Activated CD4-positive, CD25-positive, alpha-beta regulatory T cell treated with anti-CD3 and anti-CD28 coated beads, Interleukin-2, amount 50 U/mL, for 16 hours (primary cell): Measurements from ENCODE around the gene TRIM54.
"Not testable (repeated sequence)": the region's sequence is repeated elsewhere in the genome, so short reads cannot be mapped to it uniquely, and the experiment has no call there.

Experiments
- DNase-seq: peaks from one replicate; pipeline ENCODE4 v3.0.0-alpha.2; 2020; ENCODE audit warnings: low read depth, low spot score

TRIM54 gene

GRCh38 chr2:27312152-27312551 lies 29.9 kb downstream of the TRIM54 start:
- no peak for DNase-seq

GRCh38 chr2:27313882-27314645 lies 31.8 kb downstream of the TRIM54 start:
- no peak for DNase-seq

GRCh38 chr2:27314709-27315108 lies 32.5 kb downstream of the TRIM54 start:
- DNase-seq: no peak

- DNase-seq: no peak
Measured at GRCh38 chr2:27315122-27315521, 32.9 kb downstream of the TRIM54 start.

- no peak for DNase-seq
Measured at GRCh38 chr2:27316655-27317412, 34.6 kb downstream of the TRIM54 start.

GRCh38 chr2:27319839-27320238 lies 37.6 kb downstream of the TRIM54 start:
- not testable (repeated sequence) for DNase-seq

- no peak for DNase-seq
Measured at GRCh38 chr2:27320958-27321543, 38.8 kb downstream of the TRIM54 start.

- DNase-seq: no peak
Measured at GRCh38 chr2:27322301-27322765, 40.1 kb downstream of the TRIM54 start.

GRCh38 chr2:27322766-27323595 lies 40.8 kb downstream of the TRIM54 start, which contains the start of gene MPV17:
Gene MPV17 (minus strand): TSS chr2:27323097. CDS start chr2:27322517, 580 bp downstream.
- DNase-seq: peak; percentile 75

- DNase-seq: no peak
Measured at GRCh38 chr2:27323596-27324285, 41.5 kb downstream of the TRIM54 start.

- no peak for DNase-seq
Measured at GRCh38 chr2:27324720-27325119, 42.5 kb downstream of the TRIM54 start.

GRCh38 chr2:27335311-27335710 lies 53.1 kb downstream of the TRIM54 start:
- DNase-seq: no peak

GRCh38 chr2:27336173-27336572 lies 53.9 kb downstream of the TRIM54 start:
- no peak for DNase-seq

GRCh38 chr2:27347641-27348040 lies 65.4 kb downstream of the TRIM54 start:
- DNase-seq: no peak

GRCh38 chr2:27350106-27350693 lies 68.0 kb downstream of the TRIM54 start:
- DNase-seq: no peak

GRCh38 chr2:27351802-27352598 lies 69.8 kb downstream of the TRIM54 start:
- no peak for DNase-seq

GRCh38 chr2:27353386-27353761 lies 71.1 kb downstream of the TRIM54 start:
- DNase-seq: not testable (repeated sequence)

- DNase-seq: no peak
Measured at GRCh38 chr2:27353762-27354596, 71.8 kb downstream of the TRIM54 start.

GRCh38 chr2:27354597-27354927 lies 72.3 kb downstream of the TRIM54 start:
- no peak for DNase-seq
